ENCODE data around the gene ZSWIM2.

Gene ZSWIM2

GRCh38 chr2:186887107-186888090 is 38.4 kb upstream of the ZSWIM2 start:
- TF ChIP-seq, protein P1, sequence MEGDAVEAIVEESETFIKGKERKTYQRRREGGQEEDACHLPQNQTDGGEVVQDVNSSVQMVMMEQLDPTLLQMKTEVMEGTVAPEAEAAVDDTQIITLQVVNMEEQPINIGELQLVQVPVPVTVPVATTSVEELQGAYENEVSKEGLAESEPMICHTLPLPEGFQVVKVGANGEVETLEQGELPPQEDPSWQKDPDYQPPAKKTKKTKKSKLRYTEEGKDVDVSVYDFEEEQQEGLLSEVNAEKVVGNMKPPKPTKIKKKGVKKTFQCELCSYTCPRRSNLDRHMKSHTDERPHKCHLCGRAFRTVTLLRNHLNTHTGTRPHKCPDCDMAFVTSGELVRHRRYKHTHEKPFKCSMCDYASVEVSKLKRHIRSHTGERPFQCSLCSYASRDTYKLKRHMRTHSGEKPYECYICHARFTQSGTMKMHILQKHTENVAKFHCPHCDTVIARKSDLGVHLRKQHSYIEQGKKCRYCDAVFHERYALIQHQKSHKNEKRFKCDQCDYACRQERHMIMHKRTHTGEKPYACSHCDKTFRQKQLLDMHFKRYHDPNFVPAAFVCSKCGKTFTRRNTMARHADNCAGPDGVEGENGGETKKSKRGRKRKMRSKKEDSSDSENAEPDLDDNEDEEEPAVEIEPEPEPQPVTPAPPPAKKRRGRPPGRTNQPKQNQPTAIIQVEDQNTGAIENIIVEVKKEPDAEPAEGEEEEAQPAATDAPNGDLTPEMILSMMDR (conservative IDR thresholded peaks at IDR 0.05; ENCODE audit: low read depth, low read length), result no peak
- peak; percentile 71 for DNase-seq (ENCODE audit: low read depth)
- H3K4me3 ChIP-seq (ENCODE audit: low read depth, low read length), result no peak overlapping the region

DNA sequence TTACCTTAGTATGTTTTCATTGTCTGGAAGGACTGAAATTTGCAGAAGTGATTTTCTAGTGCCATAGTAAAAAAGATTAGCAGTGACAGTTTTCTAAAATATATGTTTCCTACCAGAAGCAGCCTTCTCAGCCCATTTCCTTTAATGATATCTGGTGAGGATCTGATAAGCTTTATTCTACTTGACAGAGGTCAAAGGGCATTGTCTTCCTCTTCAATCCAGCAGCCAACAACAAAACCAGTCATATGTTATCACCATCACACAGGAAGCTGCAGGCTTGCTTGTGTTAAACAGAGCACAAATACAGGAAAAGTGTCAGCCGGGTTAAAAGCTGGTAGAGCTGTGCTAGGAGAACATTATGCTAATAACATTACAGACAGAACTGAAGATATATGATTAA is 35.6 kb upstream of the ZSWIM2 start:
- TF ChIP-seq, protein P1 (conservative IDR thresholded peaks at IDR 0.05; ENCODE audit: low read depth, low read length), result no peak
- no peak overlapping the region for H3K4me3 ChIP-seq (ENCODE audit: low read depth, low read length)
- DNase-seq (ENCODE audit: low read depth), result no peak

GRCh38 chr2:186883666-186884065 is 34.7 kb upstream of the ZSWIM2 start:
- TF ChIP-seq, protein P1 (conservative IDR thresholded peaks at IDR 0.05; ENCODE audit: low read depth, low read length), result no peak
- DNase-seq (ENCODE audit: low read depth), result no peak
- H3K4me3 ChIP-seq (ENCODE audit: low read depth, low read length), result no peak overlapping the region

GRCh38 chr2:186882511-186883071 is 33.6 kb upstream of the ZSWIM2 start:
- TF ChIP-seq, protein P1 (conservative IDR thresholded peaks at IDR 0.05; ENCODE audit: low read depth, low read length), result no peak
- DNase-seq (ENCODE audit: low read depth), result no peak
- no peak overlapping the region for H3K4me3 ChIP-seq (ENCODE audit: low read depth, low read length)

DNA sequence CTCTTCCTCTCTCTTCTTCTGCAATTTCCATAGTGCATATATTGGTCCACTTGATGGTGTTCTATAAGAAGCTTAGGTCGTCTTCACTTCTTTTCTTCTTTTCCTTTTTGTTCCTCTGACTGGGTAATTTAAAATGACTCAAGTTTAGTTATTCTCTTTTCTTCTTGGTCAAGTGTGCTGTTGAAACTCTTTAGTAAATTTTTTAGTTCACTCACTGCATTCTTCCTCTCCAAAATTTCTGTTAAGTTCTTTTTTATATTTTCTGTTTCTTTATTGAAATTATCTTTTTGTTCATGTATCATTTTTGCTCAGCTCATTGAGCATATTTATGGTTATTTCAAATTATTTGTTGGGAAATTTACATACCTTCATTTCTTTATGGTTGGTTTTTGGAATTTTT is 32.7 kb upstream of the ZSWIM2 start:
- TF ChIP-seq, protein P1 (conservative IDR thresholded peaks at IDR 0.05; ENCODE audit: low read depth, low read length), result no peak
- DNase-seq (ENCODE audit: low read depth), result no peak
- no peak overlapping the region for H3K4me3 ChIP-seq (ENCODE audit: low read depth, low read length)

DNA sequence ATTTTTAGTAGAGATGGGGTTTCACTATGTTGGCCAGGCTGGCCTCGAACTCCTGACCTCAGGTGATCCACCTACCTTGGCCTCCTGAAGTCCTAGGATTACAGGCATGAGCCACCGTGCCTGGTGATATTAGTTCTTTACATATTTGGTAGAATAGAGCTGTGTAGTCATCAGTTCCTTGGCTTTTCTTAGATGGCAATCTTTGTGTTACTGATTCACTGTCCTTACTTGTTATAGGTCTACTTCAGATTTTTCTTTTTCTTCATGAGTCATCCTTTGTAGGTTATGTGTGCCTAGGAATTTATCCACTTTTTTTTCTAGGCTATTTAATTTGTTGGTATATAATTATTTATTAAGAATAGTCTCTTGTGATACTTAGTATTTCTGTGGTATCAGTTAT is 30.3 kb upstream of the ZSWIM2 start:
- H3K4me3 ChIP-seq (ENCODE audit: low read depth, low read length), result no peak overlapping the region
- TF ChIP-seq, protein P1 (conservative IDR thresholded peaks at IDR 0.05; ENCODE audit: low read depth, low read length), result no peak
- no peak for DNase-seq (ENCODE audit: low read depth)
